ENCODE results near the gene GRID2. TPM values are rescaled to one million over a fixed set of nuclear protein-coding genes. Genes with fewer than 3 reads are reported as not detected.

The GRID2 gene
- total RNA-seq, 1 donor from 2014 or later: 11.6 TPM

- no peaks in the 10 kb centered on the region for H3K27me3 Mint-ChIP-seq (ENCODE audit: unreplicated experiment)
- no peak for DNase-seq (ENCODE audit: low spot score)
- no peak overlapping the region for H3K27ac Mint-ChIP-seq (ENCODE audit: unreplicated experiment)
- H3K9me3 Mint-ChIP-seq (ENCODE audit: unreplicated experiment): no peaks in the 10 kb centered on the region
- no peak for TF ChIP-seq CTCF (IDR thresholded peaks at IDR 0.05; ENCODE audit: unreplicated experiment)
- no peaks in the 10 kb centered on the region for H3K36me3 Mint-ChIP-seq (ENCODE audit: low read depth, unreplicated experiment)
- H3K4me1 Mint-ChIP-seq (ENCODE audit: unreplicated experiment): peaks cover 8% of the 10 kb centered on the region
- H3K4me3 Mint-ChIP-seq (ENCODE audit: unreplicated experiment): no peak overlapping the region
These were observed 1509.3 kb downstream of the GRID2 start for GRCh38 chr4:93813092-93813491.

GRCh38 chr4:93814141-93814540, 1510.4 kb downstream of the GRID2 start:
- Mint-ChIP-seq H3K27me3 (ENCODE audit: unreplicated experiment) (no peaks in the 10 kb centered on the region), H3K4me3 (ENCODE audit: unreplicated experiment) (no peak overlapping the region), H3K36me3 (ENCODE audit: low read depth, unreplicated experiment) (no peaks in the 10 kb centered on the region), H3K4me1 (ENCODE audit: unreplicated experiment) (peaks cover 8% of the 10 kb centered on the region), H3K9me3 (ENCODE audit: unreplicated experiment) (no peaks in the 10 kb centered on the region), H3K27ac (ENCODE audit: unreplicated experiment) (peak overlapping the region; percentile 76)
- DNase-seq (ENCODE audit: low spot score): no peak
- TF ChIP-seq CTCF (IDR thresholded peaks at IDR 0.05; ENCODE audit: unreplicated experiment): no peak

- no peaks in the 10 kb centered on the region for H3K9me3 Mint-ChIP-seq (ENCODE audit: unreplicated experiment)
- no peaks in the 10 kb centered on the region for H3K27me3 Mint-ChIP-seq (ENCODE audit: unreplicated experiment)
- peaks cover 8% of the 10 kb centered on the region for H3K4me1 Mint-ChIP-seq (ENCODE audit: unreplicated experiment)
- peak overlapping the region; percentile 50 for H3K27ac Mint-ChIP-seq (ENCODE audit: unreplicated experiment)
- TF ChIP-seq CTCF (IDR thresholded peaks at IDR 0.05; ENCODE audit: unreplicated experiment): no peak
- no peak for DNase-seq (ENCODE audit: low spot score)
- H3K4me3 Mint-ChIP-seq (ENCODE audit: unreplicated experiment): no peak overlapping the region
- H3K36me3 Mint-ChIP-seq (ENCODE audit: low read depth, unreplicated experiment): no peaks in the 10 kb centered on the region
These were observed 1511.0 kb downstream of the GRID2 start for GRCh38 chr4:93814722-93815121.
